Endothelial cell of umbilical vein (primary cell): Measurements from ENCODE around the gene PSPN. TPM values are rescaled to one million over a fixed set of nuclear protein-coding genes. Genes with fewer than 3 reads are reported as not detected.

Experiments used
- BruUV-seq: library from RNA; stranded (reverse); fragments of 400-500 nt; replicated peaks from 2 replicates; lab custom pipeline; 2021; lab: Mats Ljungman, UMichigan
- CTCF ChIA-PET: fragments of 300-600, 350-600 bp; sonication (Branson Sonifier 250); formaldehyde crosslinking; loops from one replicate; lab custom pipeline; 2021; ENCODE audit warnings: antibody characterized with exemption, inconsistent platforms; lab: Charles Lee
- POLR2A ChIA-PET: fragments of 300-600, 350-600 bp; sonication (Branson Sonifier 250); formaldehyde crosslinking; loops from one replicate; lab custom pipeline; 2021; ENCODE audit warnings: antibody characterized with exemption, inconsistent platforms; lab: Charles Lee
- DNase-seq: peaks from one replicate; pipeline ENCODE4 v3.0.0-alpha.2; 2011; ENCODE audit warnings: low read depth, low spot score
- FAIRE-seq: peaks from 2 replicates; lab custom pipeline; 2011; peaks lifted over from hg19 to GRCh38; lab: Jason Lieb, UNC
- H2AFZ ChIP-seq: 2 replicates; pipeline ENCODE4 v1.6.0; 2012; ENCODE audit warnings: low read depth, low read length, control low read depth, inconsistent platforms
- H3K27ac ChIP-seq: 2 replicates; pipeline ENCODE4 v1.5.1; 2011; ENCODE audit warnings: low read depth, mild to moderate bottlenecking, control low read depth, low read length, moderate library complexity; ENCODE audit not compliant: insufficient read depth
- H3K27me3 ChIP-seq, 2 experiments: 2 replicates each; pipeline versions ENCODE4 v1.6.0 to v1.6.1; 2011; ENCODE audit warnings: low read length in 2 of 2, mixed read lengths in 1 of 2; ENCODE audit not compliant: control insufficient read depth in 2 of 2, insufficient read depth in 2 of 2
- H3K36me3 ChIP-seq, 2 experiments: 2 replicates in 1 of 2; 3 replicates in 1 of 2; pipeline ENCODE4 v1.5.1; 2011; ENCODE audit warnings: low read length in 2 of 2, mild to moderate bottlenecking in 1 of 2, moderate library complexity in 1 of 2; ENCODE audit not compliant: control insufficient read depth in 2 of 2, insufficient read depth in 2 of 2; ENCODE audit errors: extremely low read depth in 1 of 2
- H3K4me1 ChIP-seq: 3 replicates; pipeline ENCODE4 v1.5.1; 2011; ENCODE audit warnings: mild to moderate bottlenecking, low read length; ENCODE audit not compliant: control insufficient read depth, insufficient read depth; ENCODE audit errors: extremely low read depth
- H3K4me2 ChIP-seq: 2 replicates; pipeline ENCODE4 v1.6.1; 2011; ENCODE audit warnings: low read length, control low read depth, mixed read lengths; ENCODE audit not compliant: insufficient read depth
- H3K4me3 ChIP-seq, 3 experiments: fragments of 200-600 bp in 1 of 3; sonication (generic), shearing (Covaris generic) in 1 of 3; replicated peaks in 1 of 3; 2 replicates each; pipeline ENCODE4 v1.5.1; 2011 to 2016; ENCODE audit warnings: control low read depth in 3 of 3, low read length in 3 of 3, mild to moderate bottlenecking in 2 of 3, inconsistent platforms in 1 of 3, low read depth in 1 of 3, moderate library complexity in 1 of 3; ENCODE audit not compliant: insufficient read depth in 1 of 3
- H3K79me2 ChIP-seq: 2 replicates; pipeline ENCODE4 v1.6.0; 2012; ENCODE audit warnings: low read length, inconsistent platforms; ENCODE audit not compliant: control insufficient read depth, insufficient read depth
- H3K9ac ChIP-seq: replicated peaks from 2 replicates; pipeline ENCODE3; 2011; ENCODE audit warnings: low read length, control low read depth; ENCODE audit not compliant: insufficient read depth; ENCODE audit errors: extremely low read depth
- H3K9me1 ChIP-seq: replicated peaks from 3 replicates; pipeline ENCODE4 v1.6.0; 2011; ENCODE audit warnings: mild to moderate bottlenecking, low read length; ENCODE audit not compliant: control insufficient read depth, insufficient read depth; ENCODE audit errors: extremely low read depth
- H3K9me3 ChIP-seq: replicated peaks from 2 replicates; pipeline ENCODE4 v1.5.1; 2012; ENCODE audit warnings: low read length, inconsistent platforms; ENCODE audit not compliant: control insufficient read depth, insufficient read depth
- H4K20me1 ChIP-seq: replicated peaks from 2 replicates; pipeline ENCODE3; 2011; ENCODE audit warnings: mild to moderate bottlenecking, low read length; ENCODE audit not compliant: control insufficient read depth, insufficient read depth; ENCODE audit errors: extremely low read depth
- EZH2 ChIP-seq: IDR thresholded peaks from 2 replicates; pipeline ENCODE4 v1.6.1; 2012; ENCODE audit warnings: borderline replicate concordance, low read depth, mild to moderate bottlenecking, moderate library complexity, low read length, inconsistent platforms; ENCODE audit not compliant: severe bottlenecking
- FOS ChIP-seq: IDR thresholded peaks from 2 replicates; pipeline ENCODE4 v1.6.1; 2011; ENCODE audit warnings: mild to moderate bottlenecking, low read length, moderate library complexity, borderline replicate concordance; ENCODE audit not compliant: insufficient read depth
- GATA2 ChIP-seq: IDR thresholded peaks from 2 replicates; pipeline ENCODE4 v1.7.0; 2011; ENCODE audit warnings: low read depth, mild to moderate bottlenecking, moderate library complexity, mixed read lengths, low read length; ENCODE audit not compliant: insufficient read length, insufficient read depth
- JUN ChIP-seq: IDR thresholded peaks from 2 replicates; pipeline ENCODE4 v1.6.1; 2011; ENCODE audit warnings: borderline replicate concordance, low read depth; ENCODE audit not compliant: insufficient read length, insufficient read depth
- MYC ChIP-seq: IDR thresholded peaks from one replicate; pipeline ENCODE4 v1.6.1; 2011; ENCODE audit warnings: mild to moderate bottlenecking, low read depth, low read length
- POLR2A ChIP-seq: IDR thresholded peaks from 2 replicates; pipeline ENCODE4 v1.6.1; 2012; ENCODE audit warnings: low read depth, mild to moderate bottlenecking, control low read depth, low read length
- POLR2AphosphoS5 ChIP-seq: IDR thresholded peaks from 2 replicates; pipeline ENCODE4 v1.6.1; 2012; ENCODE audit warnings: low read depth, mild to moderate bottlenecking, control low read depth, low read length, moderate library complexity; ENCODE audit not compliant: insufficient read depth
- dilution Hi-C: fragments of 300-500 bp; cut with MboI; formaldehyde crosslinking; loops from one replicate; pipeline ENCODE4 v1.15.0; 2019; ENCODE audit warnings: low sequenced_read_pairs; ENCODE audit not compliant: extremely low pct_ligation_motif_present
- intact Hi-C: fragments of 100-400 bp; cut with micrococcal nuclease; formaldehyde crosslinking; loops from one replicate; pipeline ENCODE4 v1.10.0; 2022
- polyA plus RNA-seq, 4 experiments: library from polyadenylated mRNA; depleted of rRNA in 3 of 4; stranded (reverse) in 3 of 4; unstranded in 1 of 4; fragments of >200 nt; gene quantifications; 2 replicates each; pipeline versions ENCODE4 v1.2.1 to v1.2.3, GENCODE V29; 2011 to 2012; ENCODE audit warnings: missing spikeins in 1 of 4
- total RNA-seq: library from RNA; stranded (reverse); gene quantifications from 2 replicates; pipeline ENCODE4 v1.2.3, GENCODE V29; 2021
- TF ChIP-seq, protein P1 (sequence below), 2 donors: IDR thresholded peaks; 1 replicate in 1 of 2; 2 replicates in 1 of 2; pipeline ENCODE4 v1.5.1; 2011; ENCODE audit warnings: low read length in 2 of 2, mild to moderate bottlenecking in 2 of 2, moderate library complexity in 2 of 2, control low read depth in 1 of 2, inconsistent platforms in 1 of 2, low read depth in 1 of 2; ENCODE audit not compliant: insufficient read depth in 1 of 2; ENCODE audit errors: extremely low read depth in 1 of 2
- TF ChIP-seq, protein P2 (sequence below): IDR thresholded peaks from 2 replicates; pipeline ENCODE4 v1.6.1; 2011; ENCODE audit not compliant: insufficient read depth, insufficient read length

The PSPN gene
- total and polyA plus RNA-seq, 2 donors (not counting 3 experiments of a cell fraction or from before 2014, with no cell fraction given), result 0.84 to 1.0 TPM

DNA sequence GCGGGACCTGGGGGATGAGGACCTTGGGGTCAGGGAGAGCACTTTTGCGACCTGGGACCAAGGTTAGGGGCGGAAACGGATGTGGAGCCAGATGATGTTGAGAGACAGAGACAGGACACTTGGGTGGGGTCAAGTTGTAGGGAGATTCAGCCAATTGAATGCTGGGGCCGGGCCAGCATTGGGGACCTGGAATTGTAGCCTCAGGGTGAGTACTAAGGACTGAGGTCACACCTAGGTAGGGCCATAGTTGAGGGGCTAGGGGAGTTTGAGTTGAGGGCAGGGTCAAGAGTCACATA is 2.0 kb downstream of the PSPN start:
- FAIRE-seq (no peak), DNase-seq (no peak)
- H3K4me2 ChIP-seq, result no peak overlapping the region
- no peaks in the 10 kb centered on the region for H3K79me2 ChIP-seq
- peaks cover 2% of the 10 kb centered on the region for H3K4me1 ChIP-seq
- H3K9me1 ChIP-seq, result no peaks in the 10 kb centered on the region
- no peaks in the 10 kb centered on the region for H3K9me3 ChIP-seq
- ChIA-PET POLR2A (interaction anchor here (1.9 kb wide), 1 partner anchor 51 kb away, joined by 6 read pairs; the partner anchor contains the start of gene KHSRP), CTCF (interaction anchor here (1.2 kb wide), 1 partner anchor 174 kb away, joined by 3 read pairs; no protein-coding TSS in a partner anchor)
- no peak overlapping the region for H3K27ac ChIP-seq
- intact Hi-C loops, result loop anchor here (1.0 to 5.0 kb wide), 5 partner anchors 12 to 364 kb away; partner anchors contain the start of genes CLPP, GPR108, GTF2F1 and TRIP10
- BruUV-seq, result no TSS peak
- no peaks in the 10 kb centered on the region for H4K20me1 ChIP-seq
- H3K27me3 ChIP-seq, result no peaks in the 10 kb centered on the region
- dilution Hi-C loops, result no loop called here
- no peak overlapping the region for H3K9ac ChIP-seq
- peak overlapping the region; percentile 61 for H2AFZ ChIP-seq
- H3K36me3 ChIP-seq, result peaks cover 0 to under 1% of the 10 kb centered on the region in 2 experiments
- no peak for TF ChIP-seq MYC
- TF ChIP-seq, protein P1, sequence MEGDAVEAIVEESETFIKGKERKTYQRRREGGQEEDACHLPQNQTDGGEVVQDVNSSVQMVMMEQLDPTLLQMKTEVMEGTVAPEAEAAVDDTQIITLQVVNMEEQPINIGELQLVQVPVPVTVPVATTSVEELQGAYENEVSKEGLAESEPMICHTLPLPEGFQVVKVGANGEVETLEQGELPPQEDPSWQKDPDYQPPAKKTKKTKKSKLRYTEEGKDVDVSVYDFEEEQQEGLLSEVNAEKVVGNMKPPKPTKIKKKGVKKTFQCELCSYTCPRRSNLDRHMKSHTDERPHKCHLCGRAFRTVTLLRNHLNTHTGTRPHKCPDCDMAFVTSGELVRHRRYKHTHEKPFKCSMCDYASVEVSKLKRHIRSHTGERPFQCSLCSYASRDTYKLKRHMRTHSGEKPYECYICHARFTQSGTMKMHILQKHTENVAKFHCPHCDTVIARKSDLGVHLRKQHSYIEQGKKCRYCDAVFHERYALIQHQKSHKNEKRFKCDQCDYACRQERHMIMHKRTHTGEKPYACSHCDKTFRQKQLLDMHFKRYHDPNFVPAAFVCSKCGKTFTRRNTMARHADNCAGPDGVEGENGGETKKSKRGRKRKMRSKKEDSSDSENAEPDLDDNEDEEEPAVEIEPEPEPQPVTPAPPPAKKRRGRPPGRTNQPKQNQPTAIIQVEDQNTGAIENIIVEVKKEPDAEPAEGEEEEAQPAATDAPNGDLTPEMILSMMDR (IDR thresholded peaks at IDR 0.05; ENCODE audit: extremely low read depth in 1 of 2, insufficient read depth in 1 of 2, low read depth in 1 of 2, low read length in 2 of 2), result no peak
- no peak for TF ChIP-seq FOS
- TF ChIP-seq, protein P2, sequence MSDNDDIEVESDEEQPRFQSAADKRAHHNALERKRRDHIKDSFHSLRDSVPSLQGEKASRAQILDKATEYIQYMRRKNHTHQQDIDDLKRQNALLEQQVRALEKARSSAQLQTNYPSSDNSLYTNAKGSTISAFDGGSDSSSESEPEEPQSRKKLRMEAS, result no peak
- TF ChIP-seq JUN, result no peak
- TF ChIP-seq GATA2, result no peak
- TF ChIP-seq POLR2AphosphoS5, result no peak
- TF ChIP-seq POLR2A, result no peak
- no peak for TF ChIP-seq EZH2
- H3K4me3 ChIP-seq, result peak overlapping the region in 1 of 3 experiments; percentile 46
